PC-9 (cell line): ENCODE data around the gene RAB3C. TPM values are rescaled to one million over a fixed set of nuclear protein-coding genes. Genes with fewer than 3 reads are reported as not detected.

Source experiments
- BruUV-seq: library from RNA; stranded (reverse); fragments of 400-500 nt; replicated peaks from 2 replicates; lab custom pipeline; 2021; lab: Mats Ljungman, UMichigan
- CTCF ChIA-PET: fragments of 300-600 bp; sonication (Branson Sonifier 250); formaldehyde crosslinking; loops from one replicate; lab custom pipeline; 2022; ENCODE audit warnings: antibody characterized with exemption; lab: Charles Lee
- POLR2A ChIA-PET: fragments of 300-600 bp; sonication (Branson Sonifier 250); formaldehyde crosslinking; loops from one replicate; lab custom pipeline; 2022; ENCODE audit warnings: antibody characterized with exemption; ENCODE audit not compliant: unreplicated experiment; lab: Charles Lee
- DNase-seq, 2 experiments: peaks; one replicate each; pipeline versions ENCODE4 v3.0.0 to v3.0.0-alpha.2; 2015 to 2022; ENCODE audit warnings: mixed read lengths in 1 of 2
- H2AFZ ChIP-seq: fragments of 200-600 bp; sonication (generic); 2 replicates; pipeline ENCODE4 v1.8.1; 2017; ENCODE audit warnings: antibody characterized with exemption
- H3F3A ChIP-seq: fragments of 200-600 bp; sonication (generic); 2 replicates; pipeline ENCODE4 v1.8.1; 2017; ENCODE audit warnings: antibody characterized with exemption, mild to moderate bottlenecking, low read depth; ENCODE audit not compliant: insufficient read depth
- H3K27ac ChIP-seq: fragments of 200-600 bp; sonication (generic); 2 replicates; pipeline ENCODE4 v1.6.1; 2016; ENCODE audit warnings: mixed run types
- H3K27me3 ChIP-seq: fragments of 200-600 bp; sonication (generic); 2 replicates; pipeline ENCODE4 v1.6.1; 2016; ENCODE audit warnings: low read depth, mixed run types; ENCODE audit not compliant: insufficient read depth
- H3K36me3 ChIP-seq: fragments of 200-600 bp; sonication (generic); 2 replicates; pipeline ENCODE4 v1.6.1; 2016; ENCODE audit warnings: low read depth, mixed run types
- H3K4me1 ChIP-seq: fragments of 200-600 bp; sonication (generic); replicated peaks from 2 replicates; pipeline ENCODE4 v1.6.1; 2016; ENCODE audit warnings: mixed run types; ENCODE audit not compliant: insufficient read depth
- H3K4me2 ChIP-seq: fragments of 200-600 bp; sonication (generic); 2 replicates; pipeline ENCODE4 v1.6.1; 2017; ENCODE audit warnings: mixed run types
- H3K4me3 ChIP-seq: fragments of 200-600 bp; sonication (generic); 2 replicates; pipeline ENCODE4 v1.6.1; 2016; ENCODE audit warnings: mixed run types
- H3K79me2 ChIP-seq: fragments of 200-600 bp; sonication (generic); 2 replicates; pipeline ENCODE4 v1.6.1; 2017; ENCODE audit warnings: low read depth, mixed run types
- H3K9me2 ChIP-seq: fragments of 200-600 bp; sonication (generic); 2 replicates; pipeline ENCODE4 v1.8.1; 2017; ENCODE audit warnings: mild to moderate bottlenecking; ENCODE audit not compliant: insufficient read depth
- H3K9me3 ChIP-seq: fragments of 200-600 bp; sonication (generic); 2 replicates; pipeline ENCODE4 v1.8.1; 2016; ENCODE audit warnings: low read depth; ENCODE audit not compliant: insufficient read depth
- H4K20me1 ChIP-seq: fragments of 200-600 bp; sonication (generic); 2 replicates; pipeline ENCODE4 v1.8.1; 2017; ENCODE audit not compliant: insufficient read depth
- CTCF ChIP-seq: fragments of 200-600 bp; sonication (generic); conservative IDR thresholded peaks from 2 replicates; pipeline ENCODE4 v1.6.1; 2017; ENCODE audit warnings: mixed run types, antibody characterized with exemption, mild to moderate bottlenecking, moderate library complexity
- EZH2 ChIP-seq: fragments of 200-600 bp; sonication (generic); IDR thresholded peaks from 2 replicates; pipeline ENCODE4 v1.8.0; 2017; ENCODE audit warnings: antibody characterized with exemption, low read depth
- intact Hi-C: fragments of 100-400 bp; cut with micrococcal nuclease; formaldehyde crosslinking; loops from one replicate; pipeline ENCODE4 v1.10.0; 2022; ENCODE audit not compliant: unreplicated experiment
- total RNA-seq: library from RNA; stranded (reverse); gene quantifications from 2 replicates; pipeline ENCODE4 v1.2.3, GENCODE V29; 2021

Gene RAB3C
- total RNA-seq, 1 experiment from 2014 or later = not detected

- no TSS peak for BruUV-seq
- H3K9me3 ChIP-seq = no peaks in the 10 kb centered on the region
- ChIA-PET CTCF (no interaction called here), POLR2A (interaction anchor here (0.7 kb wide), 1 partner anchor 139 kb away, joined by 3 read pairs; no protein-coding TSS in a partner anchor)
- H3K4me3 ChIP-seq = no peak overlapping the region
- H3K27me3 ChIP-seq = no peaks in the 10 kb centered on the region
- no peaks in the 10 kb centered on the region for H3F3A ChIP-seq
- TF ChIP-seq EZH2 = no peak
- TF ChIP-seq CTCF = no peak
- no peak overlapping the region for H3K27ac ChIP-seq
- no peak overlapping the region for H3K4me2 ChIP-seq
- H3K79me2 ChIP-seq = no peaks in the 10 kb centered on the region
- no peaks in the 10 kb centered on the region for H3K36me3 ChIP-seq
- DNase-seq = no peak
- no peak overlapping the region for H2AFZ ChIP-seq
- no peaks in the 10 kb centered on the region for H3K9me2 ChIP-seq
- 0 out of 2 replicates have a peak, but pooled peaks cover 5% of the 10 kb centered on the region for H4K20me1 ChIP-seq
- no peaks in the 10 kb centered on the region for H3K4me1 ChIP-seq
- intact Hi-C loops = no loop called here
Measured at GRCh38 chr5:58752104-58752503, 169.2 kb downstream of the RAB3C start.

GRCh38 chr5:58753446-58753845 lies 170.6 kb downstream of the RAB3C start:
- Histone ChIP-seq H3K9me3 (no peaks in the 10 kb centered on the region), H4K20me1 (0 out of 2 replicates have a peak, but pooled peaks cover 5% of the 10 kb centered on the region), H3F3A (no peaks in the 10 kb centered on the region), H3K27me3 (no peaks in the 10 kb centered on the region), H3K36me3 (no peaks in the 10 kb centered on the region), H3K4me3 (no peak overlapping the region), H3K9me2 (no peaks in the 10 kb centered on the region), H3K27ac (no peak overlapping the region), H3K4me1 (no peaks in the 10 kb centered on the region), H3K79me2 (no peaks in the 10 kb centered on the region), H3K4me2 (no peak overlapping the region), H2AFZ (no peak overlapping the region)
- intact Hi-C loops = no loop called here
- no peak for DNase-seq
- POLR2A ChIA-PET = no interaction called here
- CTCF ChIA-PET = no interaction called here
- no TSS peak for BruUV-seq
- TF ChIP-seq CTCF = no peak
- no peak for TF ChIP-seq EZH2

- no peaks in the 10 kb centered on the region for H3F3A ChIP-seq
- intact Hi-C loops = no loop called here
- no peaks in the 10 kb centered on the region for H3K79me2 ChIP-seq
- H2AFZ ChIP-seq = no peak overlapping the region
- H4K20me1 ChIP-seq = 0 out of 2 replicates have a peak, but pooled peaks cover 5% of the 10 kb centered on the region
- ChIA-PET POLR2A (no interaction called here), CTCF (no interaction called here)
- no peak overlapping the region for H3K27ac ChIP-seq
- H3K27me3 ChIP-seq = no peaks in the 10 kb centered on the region
- no peaks in the 10 kb centered on the region for H3K4me1 ChIP-seq
- DNase-seq = no peak
- no peak overlapping the region for H3K4me3 ChIP-seq
- H3K36me3 ChIP-seq = no peaks in the 10 kb centered on the region
- no peaks in the 10 kb centered on the region for H3K9me3 ChIP-seq
- H3K9me2 ChIP-seq = no peaks in the 10 kb centered on the region
- H3K4me2 ChIP-seq = no peak overlapping the region
- no peak for TF ChIP-seq EZH2
- TF ChIP-seq CTCF = no peak
- BruUV-seq = no TSS peak
Measured at GRCh38 chr5:58754250-58754649, 171.4 kb downstream of the RAB3C start.
